AG10803 (cell line): ENCODE measurements around the gene S100A8.
"Not testable (repeated sequence)": the region's sequence is repeated elsewhere in the genome, so short reads cannot be mapped to it uniquely, and the experiment has no call there.

ENCODE experiments used
- DNase-seq: peaks from one replicate; pipeline ENCODE4 v3.0.0; 2010; ENCODE audit warnings: low read depth
- H3K4me3 ChIP-seq: 2 replicates; pipeline ENCODE4 v1.5.1; 2011; ENCODE audit warnings: mild to moderate bottlenecking, low read length, control low read depth
- CTCF ChIP-seq: conservative IDR thresholded peaks from 2 replicates; pipeline ENCODE4 v1.5.1; 2011; ENCODE audit warnings: mild to moderate bottlenecking, low read length, control low read depth, inconsistent platforms

The S100A8 gene

DNA sequence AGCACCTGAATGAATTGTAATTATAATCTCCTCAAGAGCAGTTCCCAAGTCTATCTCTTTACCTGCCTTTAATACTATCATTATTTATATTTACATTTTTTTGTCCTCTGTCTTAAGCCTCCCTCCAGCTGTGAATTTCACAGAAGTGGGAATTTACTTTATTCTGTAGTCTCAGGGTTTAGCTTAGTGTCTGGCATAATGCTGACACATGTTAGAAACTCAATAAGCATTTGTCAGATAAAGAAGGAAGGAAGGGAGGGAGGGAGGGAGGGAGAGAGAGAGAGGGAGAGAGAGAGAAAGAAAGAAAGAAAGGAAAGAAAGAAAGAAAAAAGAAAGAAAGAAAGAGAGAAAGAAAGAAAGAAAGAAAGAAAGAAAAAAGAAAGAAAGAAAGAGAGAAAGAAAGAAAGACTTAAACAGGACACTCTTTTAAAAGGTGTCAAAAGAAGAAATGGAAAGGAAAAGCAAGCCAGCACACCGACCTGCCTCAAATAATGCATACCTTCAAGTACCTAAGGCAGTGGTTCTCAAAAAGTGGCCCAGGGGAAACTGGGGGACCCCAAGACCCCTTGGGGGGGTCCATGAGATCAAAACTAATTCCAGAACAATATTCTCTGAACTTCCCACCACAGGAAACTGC lies 40.4 kb downstream of the S100A8 start:
- no peak for TF ChIP-seq CTCF
- no peak overlapping the region for H3K4me3 ChIP-seq
- DNase-seq: no peak

GRCh38 chr1:153349363-153350320 lies 41.2 kb downstream of the S100A8 start:
- no peak overlapping the region for H3K4me3 ChIP-seq
- TF ChIP-seq CTCF: no peak
- no peak for DNase-seq

DNA sequence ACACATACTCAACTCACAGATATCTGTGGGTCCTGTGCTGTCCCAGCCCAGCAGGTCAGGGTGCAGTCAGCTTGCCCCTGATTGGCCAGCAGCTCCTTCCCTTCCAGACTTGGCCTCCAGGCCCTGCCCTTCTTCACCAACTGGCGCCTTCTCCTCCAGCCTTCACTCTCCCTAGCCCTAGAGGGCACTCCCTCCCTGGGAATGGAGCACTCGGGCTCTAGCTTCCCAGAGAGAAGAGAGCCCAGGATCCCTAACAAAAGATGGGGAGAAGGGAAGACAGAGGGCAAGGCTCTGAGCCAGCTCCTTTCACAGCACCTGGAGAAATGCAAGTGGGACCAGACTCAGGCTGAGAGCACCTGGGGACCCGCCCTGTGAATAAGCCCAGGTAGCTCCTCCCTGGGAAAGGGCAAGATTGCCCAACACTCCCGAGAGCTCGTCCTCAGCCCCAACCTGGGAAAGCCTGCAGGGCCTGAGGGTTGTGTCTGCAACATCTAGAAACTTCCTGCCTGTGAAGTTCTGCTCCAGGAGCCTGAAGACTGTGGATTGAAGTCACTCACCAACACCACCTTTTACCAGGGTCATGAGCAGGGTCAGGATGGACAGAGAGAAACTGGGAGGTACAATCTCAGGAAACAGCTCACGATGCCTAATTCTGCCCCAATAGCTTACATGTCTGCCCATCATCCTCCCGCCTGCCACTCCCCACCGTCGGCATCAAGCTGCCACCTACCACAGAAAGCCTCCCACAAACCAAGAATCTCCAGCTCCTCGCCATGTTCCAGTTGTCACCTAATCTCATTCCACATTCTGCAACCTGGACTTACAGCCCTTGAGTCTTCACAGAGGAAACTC lies 42.1 kb downstream of the S100A8 start, which contains the start of gene PGLYRP4:
TSS of gene PGLYRP4 (minus strand) at position 331 of the 852 bp plus-strand sequence. CDS start 909 bp downstream, outside the sequence.
- no peak for TF ChIP-seq CTCF
- DNase-seq: no peak
- no peak within 1 kb of the TSS for H3K4me3 ChIP-seq

DNA sequence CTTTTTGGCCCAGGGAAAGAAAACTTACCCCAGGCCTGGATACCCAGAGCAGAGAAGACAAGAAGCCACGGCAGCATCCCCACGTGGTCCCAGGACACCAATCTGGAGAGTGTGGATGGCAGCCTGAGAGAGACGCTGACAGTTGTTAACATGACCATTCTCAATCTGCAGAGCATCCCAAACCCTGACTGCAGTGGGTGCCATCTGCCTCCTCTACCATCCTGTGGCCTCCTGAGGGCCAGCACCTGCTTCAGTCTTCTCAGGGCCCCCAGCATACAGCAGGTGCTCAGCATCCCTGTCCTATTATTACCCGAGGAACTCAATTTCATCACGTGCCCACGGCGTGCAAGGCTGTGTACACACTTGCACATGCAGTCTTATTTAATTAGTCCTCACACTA lies 43.0 kb downstream of the S100A8 start:
- no peak overlapping the region for H3K4me3 ChIP-seq

GRCh38 chr1:153347049-153347448 lies 43.8 kb downstream of the S100A8 start:
- not testable (repeated sequence) for H3K4me3 ChIP-seq, DNase-seq

More for the DNA sequence above, 43.0 kb downstream of the S100A8 start:
- no peak for TF ChIP-seq CTCF
- no peak for DNase-seq

- no peak for TF ChIP-seq CTCF
- H3K4me3 ChIP-seq: no peak overlapping the region
Measured at GRCh38 chr1:153346077-153346723, 44.7 kb downstream of the S100A8 start.

More at GRCh38 chr1:153346077-153346723, 44.7 kb downstream of the S100A8 start:
- DNase-seq: no peak
